CD4-positive, alpha-beta memory T cell (primary cell): Measurements from ENCODE around the gene LMF1. TPM values are rescaled to one million over a fixed set of nuclear protein-coding genes. Genes with fewer than 3 reads are reported as not detected.
"Not testable (repeated sequence)": the region's sequence is repeated elsewhere in the genome, so short reads cannot be mapped to it uniquely, and the experiment has no call there.

Experiments used
- CTCF ChIA-PET: fragments of 350-600 bp; sonication (Branson Sonifier 250); formaldehyde crosslinking; loops from one replicate; lab custom pipeline; 2021; ENCODE audit warnings: inconsistent platforms; ENCODE audit not compliant: partially characterized antibody; lab: Charles Lee
- POLR2A ChIA-PET: fragments of 350-600 bp; sonication (Branson Sonifier 250); formaldehyde crosslinking; loops from one replicate; lab custom pipeline; 2021; ENCODE audit not compliant: partially characterized antibody; lab: Charles Lee
- DNase-seq, 5 donors: peaks; one replicate each; pipeline versions ENCODE4 v3.0.0 to v3.0.0-alpha.2; 2020 to 2022; ENCODE audit warnings: mixed read lengths in 1 of 5
- H3K27ac ChIP-seq: one replicate; pipeline ENCODE4 v1.7.0; 2013; ENCODE audit warnings: low read depth, low read length
- H3K27me3 ChIP-seq: 2 replicates; pipeline ENCODE4 v1.7.0; 2013; ENCODE audit warnings: mild to moderate bottlenecking, low read length, moderate library complexity; ENCODE audit not compliant: insufficient read depth
- H3K36me3 ChIP-seq: 2 replicates; pipeline ENCODE4 v1.7.0; 2013; ENCODE audit warnings: mild to moderate bottlenecking, low read length, moderate library complexity; ENCODE audit not compliant: insufficient read depth
- H3K4me1 ChIP-seq: 2 replicates; pipeline ENCODE4 v1.7.0; 2013; ENCODE audit warnings: mild to moderate bottlenecking, low read length, moderate library complexity; ENCODE audit not compliant: insufficient read depth
- H3K4me3 ChIP-seq, 2 donors: one replicate each; pipeline ENCODE4 v1.7.0; 2013; ENCODE audit warnings: low read length in 2 of 2, mild to moderate bottlenecking in 1 of 2
- H3K9me3 ChIP-seq, 2 donors: one replicate each; pipeline ENCODE4 v1.7.0; 2013; ENCODE audit warnings: low read length in 2 of 2, control low read depth in 1 of 2; ENCODE audit not compliant: control insufficient read depth in 1 of 2
- H3K27ac Mint-ChIP-seq, 7 donors: one replicate each; pipeline ENCODE4 v1.8.0; 2020 to 2021; ENCODE audit warnings: mixed read lengths in 7 of 7, mild to moderate bottlenecking in 6 of 7, inconsistent platforms in 3 of 7, moderate library complexity in 3 of 7
- H3K27me3 Mint-ChIP-seq, 2 donors: one replicate each; pipeline ENCODE4 v1.8.0; 2020 to 2021; ENCODE audit warnings: mixed read lengths in 2 of 2
- H3K36me3 Mint-ChIP-seq, 2 donors: one replicate each; pipeline ENCODE4 v1.8.0; 2020 to 2021; ENCODE audit warnings: mixed read lengths in 2 of 2, inconsistent platforms in 1 of 2, mild to moderate bottlenecking in 1 of 2
- H3K4me1 Mint-ChIP-seq, 4 donors: one replicate each; pipeline ENCODE4 v1.8.0; 2020 to 2021; ENCODE audit warnings: mixed read lengths in 4 of 4, mild to moderate bottlenecking in 1 of 4
- H3K4me3 Mint-ChIP-seq, 8 donors: one replicate each; pipeline ENCODE4 v1.8.0; 2020 to 2021; ENCODE audit warnings: mixed read lengths in 8 of 8, mild to moderate bottlenecking in 7 of 8, moderate library complexity in 6 of 8, inconsistent platforms in 3 of 8
- H3K9me3 Mint-ChIP-seq, 8 donors: one replicate each; pipeline ENCODE4 v1.8.0; 2020 to 2021; ENCODE audit warnings: mixed read lengths in 8 of 8, mild to moderate bottlenecking in 5 of 8, inconsistent platforms in 3 of 8, moderate library complexity in 1 of 8
- intact Hi-C: fragments of 100-400 bp; cut with micrococcal nuclease; formaldehyde crosslinking; loops from one replicate; pipeline ENCODE4 v1.15.1; 2023
- polyA plus RNA-seq, 2 donors: library from polyadenylated mRNA; unstranded; fragments of 300-500 nt; fragmentation: Illumina TruSeq; gene quantifications; one replicate each; pipeline ENCODE4 v1.2.3, GENCODE V29; 2021
- total RNA-seq, 2 experiments: library from RNA; stranded (reverse); gene quantifications; one replicate each; pipeline ENCODE4 v1.2.3, GENCODE V29; 2021

The LMF1 gene
- total and polyA plus RNA-seq, 4 experiments from 2014 or later: 8.5 to 59.7 (median 32.6) TPM

DNA sequence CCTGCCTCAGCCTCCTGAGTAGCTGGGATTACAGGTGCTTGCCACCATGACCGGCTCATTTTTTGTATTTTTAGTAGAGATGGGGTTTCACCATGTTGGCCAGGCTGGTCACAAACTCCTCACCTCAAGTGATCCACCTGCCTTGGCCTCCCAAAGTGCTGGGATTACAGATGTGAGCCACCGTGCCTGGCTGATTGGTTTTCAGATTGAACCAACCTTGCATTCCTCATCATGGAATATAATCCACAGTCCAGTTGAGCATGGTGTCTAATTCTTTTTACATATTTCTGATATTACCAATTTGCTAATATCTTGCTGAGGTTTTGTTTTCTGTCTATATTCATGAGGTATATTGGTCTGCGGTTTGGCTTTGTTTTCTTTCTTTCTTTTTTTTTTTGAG lies 134.0 kb downstream of the LMF1 start:
- intact Hi-C loops, H3K27me3 Mint-ChIP-seq, H3K4me3 Mint-ChIP-seq, H3K27ac Mint-ChIP-seq, H3K27me3 ChIP-seq, H3K4me1 ChIP-seq, H3K9me3 ChIP-seq, H3K27ac ChIP-seq, H3K36me3 ChIP-seq, H3K4me1 Mint-ChIP-seq, H3K36me3 Mint-ChIP-seq, H3K4me3 ChIP-seq, CTCF ChIA-PET, POLR2A ChIA-PET, DNase-seq: not testable (repeated sequence)
- peaks cover 0 to 33% (median 16%) of the 10 kb centered on the region in 8 donors for H3K9me3 Mint-ChIP-seq

DNA sequence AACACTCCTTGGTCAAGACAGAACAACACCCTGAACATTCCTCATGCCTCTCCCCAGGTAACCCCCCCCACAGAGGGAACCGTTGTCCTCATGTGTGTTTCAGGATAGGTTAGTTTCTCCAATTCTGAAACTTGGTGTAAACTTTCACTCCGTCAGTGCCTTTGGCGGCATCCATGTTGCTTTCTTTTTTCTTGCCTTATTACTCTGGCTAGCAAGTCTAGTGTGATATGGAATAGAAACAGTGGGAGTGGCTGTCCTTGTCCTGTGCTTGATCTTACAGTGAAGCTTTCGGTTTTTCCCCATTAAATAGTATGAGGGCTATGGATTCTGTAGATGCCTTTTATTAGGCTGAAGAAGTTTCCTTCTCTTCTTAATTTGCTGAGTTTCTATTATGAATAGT lies 134.6 kb downstream of the LMF1 start:
- intact Hi-C loops: no loop called here
- peaks cover 0 to 8% of the 10 kb centered on the region in 2 donors for H3K9me3 ChIP-seq
- no peak overlapping the region for H3K27ac Mint-ChIP-seq
- no peaks in the 10 kb centered on the region for H3K4me1 ChIP-seq
- ChIA-PET CTCF (no interaction called here), POLR2A (no interaction called here)
- no peak overlapping the region for H3K4me3 ChIP-seq
- no peak overlapping the region for H3K4me3 Mint-ChIP-seq
- no peaks in the 10 kb centered on the region for H3K36me3 Mint-ChIP-seq
- no peaks in the 10 kb centered on the region for H3K27me3 Mint-ChIP-seq
- H3K9me3 Mint-ChIP-seq: peaks cover 0 to 33% (median 16%) of the 10 kb centered on the region in 8 donors
- no peaks in the 10 kb centered on the region for H3K36me3 ChIP-seq
- H3K4me1 Mint-ChIP-seq: no peaks in the 10 kb centered on the region
- no peak overlapping the region for H3K27ac ChIP-seq
- DNase-seq: no peak
- H3K27me3 ChIP-seq: no peaks in the 10 kb centered on the region

DNA sequence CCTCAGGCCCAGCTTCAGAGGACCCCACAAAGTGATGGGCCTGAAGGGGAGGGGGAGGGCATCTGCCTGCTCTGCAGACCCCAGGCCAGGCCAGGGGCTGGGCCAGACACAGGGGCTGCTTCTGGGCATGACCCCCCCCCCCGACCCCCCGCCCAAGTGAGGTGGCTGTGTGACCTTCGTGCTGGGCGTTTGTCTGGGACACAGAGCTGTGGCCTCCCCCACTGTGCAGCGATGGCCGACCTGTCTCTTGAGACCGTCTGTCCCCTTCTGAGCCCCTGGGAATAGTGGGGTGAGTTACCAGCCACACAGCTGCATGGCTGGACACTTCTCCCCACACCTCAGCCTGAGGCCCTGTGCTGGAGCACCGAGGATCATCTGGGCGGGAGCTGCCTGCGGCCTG lies 135.4 kb downstream of the LMF1 start:
- DNase-seq: no peak
- H3K4me3 Mint-ChIP-seq: no peak overlapping the region
- intact Hi-C loops: no loop called here
- H3K4me1 Mint-ChIP-seq: no peaks in the 10 kb centered on the region
- Histone ChIP-seq H3K27me3 (no peaks in the 10 kb centered on the region), H3K4me1 (no peaks in the 10 kb centered on the region), H3K9me3 (peaks cover 0 to 8% of the 10 kb centered on the region in 2 donors), H3K4me3 (no peak overlapping the region), H3K36me3 (no peaks in the 10 kb centered on the region), H3K27ac (no peak overlapping the region)
- no peak overlapping the region for H3K27ac Mint-ChIP-seq
- peaks cover 0 to 33% (median 16%) of the 10 kb centered on the region in 8 donors for H3K9me3 Mint-ChIP-seq
- POLR2A ChIA-PET: interaction anchor here (0.6 kb wide), 1 partner anchor 19 kb away, joined by 3 read pairs; no protein-coding TSS in a partner anchor
- H3K27me3 Mint-ChIP-seq: no peaks in the 10 kb centered on the region
- H3K36me3 Mint-ChIP-seq: no peaks in the 10 kb centered on the region
- CTCF ChIA-PET: no interaction called here

DNA sequence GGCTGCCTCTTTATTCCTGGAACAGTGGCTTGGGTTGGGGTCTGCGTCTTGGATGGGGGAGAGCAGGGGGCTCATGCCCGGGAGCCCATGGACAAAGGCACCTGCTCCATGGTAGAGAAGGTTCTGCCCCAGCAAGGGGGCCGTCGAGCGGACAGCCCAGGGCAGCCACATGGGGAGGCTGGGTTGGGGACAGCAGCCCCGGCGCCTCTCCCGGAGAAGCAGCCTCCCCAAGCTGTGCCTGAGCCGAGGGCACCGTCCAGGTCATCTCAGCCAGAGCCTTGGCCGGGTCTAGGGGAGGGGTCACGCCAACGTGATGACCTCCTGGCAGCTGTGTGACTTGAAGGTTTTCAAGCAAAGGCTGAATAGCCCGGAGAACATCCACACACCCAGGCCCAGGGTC lies 137.4 kb downstream of the LMF1 start:
- H3K27me3 Mint-ChIP-seq: peaks cover 4 to 6% of the 10 kb centered on the region in 2 donors
- H3K9me3 ChIP-seq: peaks cover 0 to 8% of the 10 kb centered on the region in 2 donors
- DNase-seq: no peak
- no peaks in the 10 kb centered on the region for H3K27me3 ChIP-seq
- H3K36me3 ChIP-seq: no peaks in the 10 kb centered on the region
- no peaks in the 10 kb centered on the region for H3K4me1 ChIP-seq
- no peaks in the 10 kb centered on the region for H3K36me3 Mint-ChIP-seq
- no peak overlapping the region for H3K27ac ChIP-seq
- intact Hi-C loops: no loop called here
- no peak overlapping the region for H3K4me3 Mint-ChIP-seq
- H3K4me3 ChIP-seq: no peak overlapping the region
- CTCF ChIA-PET: no interaction called here
- no peaks in the 10 kb centered on the region for H3K4me1 Mint-ChIP-seq
- H3K9me3 Mint-ChIP-seq: peaks cover 0 to 31% (median 16%) of the 10 kb centered on the region in 8 donors
- POLR2A ChIA-PET: no interaction called here
- no peak overlapping the region for H3K27ac Mint-ChIP-seq

DNA sequence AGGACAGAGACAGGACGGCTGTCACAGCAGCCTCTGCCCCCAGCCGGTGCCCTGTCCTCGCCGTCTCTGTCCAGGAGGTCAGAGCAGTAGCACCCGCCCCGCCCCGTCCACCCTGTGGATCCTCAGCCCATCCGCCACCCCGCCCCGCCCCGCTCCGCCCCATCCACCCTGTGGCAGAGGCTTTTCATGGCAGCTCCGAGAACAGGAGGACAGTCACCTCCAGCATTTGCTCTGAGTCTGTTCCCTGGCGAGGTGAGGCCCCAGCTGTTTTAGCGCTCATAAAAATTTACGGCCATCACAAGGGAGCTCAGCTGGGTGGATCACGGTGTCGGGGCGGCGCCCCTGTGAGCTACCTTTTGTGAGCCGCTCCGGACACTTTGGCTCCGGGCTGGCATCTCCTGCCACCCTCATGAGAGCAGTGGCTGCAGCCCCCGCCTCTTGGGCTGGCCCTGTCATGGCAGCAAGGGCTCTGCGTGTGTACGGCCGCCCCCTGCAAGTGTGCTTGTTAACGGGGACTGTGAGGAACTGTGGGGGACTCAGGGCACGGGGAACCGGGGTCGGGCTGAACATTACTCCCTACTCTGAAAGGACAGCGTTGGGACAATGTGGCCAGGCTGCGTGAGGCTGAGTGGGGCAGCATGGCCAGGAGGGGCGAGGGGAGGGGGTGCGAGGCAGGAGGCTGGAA lies 138.0 kb downstream of the LMF1 start:
- no peak for DNase-seq
- Mint-ChIP-seq H3K27me3 (peaks cover 4 to 6% of the 10 kb centered on the region in 2 donors), H3K9me3 (peaks cover 0 to 25% (median 13%) of the 10 kb centered on the region in 8 donors), H3K27ac (no peak overlapping the region), H3K4me1 (no peaks in the 10 kb centered on the region), H3K36me3 (no peaks in the 10 kb centered on the region), H3K4me3 (no peak overlapping the region)
- H3K4me1 ChIP-seq: no peaks in the 10 kb centered on the region
- no peak overlapping the region for H3K27ac ChIP-seq
- ChIA-PET CTCF (no interaction called here), POLR2A (no interaction called here)
- intact Hi-C loops: no loop called here
- H3K4me3 ChIP-seq: no peak overlapping the region
- H3K9me3 ChIP-seq: peaks cover 0 to 8% of the 10 kb centered on the region in 2 donors
- H3K27me3 ChIP-seq: no peaks in the 10 kb centered on the region
- no peaks in the 10 kb centered on the region for H3K36me3 ChIP-seq

DNA sequence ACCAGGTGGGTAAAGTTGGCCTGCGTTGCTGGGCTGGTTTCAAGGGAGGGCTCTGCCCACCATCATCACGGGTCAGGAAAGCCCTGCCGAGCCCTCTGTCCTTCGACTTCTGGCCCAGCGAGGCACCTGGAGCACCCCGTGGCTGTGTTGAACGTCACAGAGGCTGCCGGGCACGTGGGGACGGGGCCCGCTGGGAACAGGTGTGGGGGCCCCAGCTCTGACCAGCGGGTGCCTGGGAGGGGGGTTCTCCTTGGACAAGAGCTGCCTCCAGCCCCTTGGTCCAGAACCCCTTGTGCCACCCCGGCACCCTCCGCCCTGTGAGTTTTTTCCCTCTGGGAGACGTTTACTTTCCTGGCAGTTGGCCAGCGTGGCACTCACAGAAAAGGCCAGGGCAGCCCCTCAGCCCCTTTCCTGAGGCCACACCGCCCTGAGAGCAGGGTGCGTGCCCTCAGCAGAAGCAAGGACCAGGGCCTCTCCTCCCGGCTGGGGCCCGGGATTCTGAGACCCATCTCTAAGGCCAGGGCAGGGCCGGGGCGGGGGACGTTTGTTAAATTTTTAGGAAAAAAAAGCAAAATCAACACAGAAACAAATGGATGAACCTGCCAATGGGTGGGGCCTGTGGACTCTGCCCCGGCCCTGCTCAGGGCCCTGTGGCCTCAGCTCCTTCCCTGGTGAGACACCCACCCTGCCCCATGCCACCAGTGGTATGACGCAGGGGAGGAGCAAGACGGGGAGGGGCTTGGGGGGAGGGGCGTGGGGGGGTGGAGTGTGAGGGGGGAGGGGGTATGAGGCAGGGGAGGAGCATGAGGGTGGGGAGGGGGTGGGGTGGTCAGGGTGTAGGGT lies 139.0 kb downstream of the LMF1 start:
- H3K27me3 Mint-ChIP-seq: peaks cover 4 to 6% of the 10 kb centered on the region in 2 donors
- no peak overlapping the region for H3K4me3 Mint-ChIP-seq
- Histone ChIP-seq H3K27ac (no peak overlapping the region), H3K27me3 (no peaks in the 10 kb centered on the region), H3K36me3 (no peaks in the 10 kb centered on the region), H3K4me3 (no peak overlapping the region), H3K9me3 (peaks cover 0 to 7% of the 10 kb centered on the region in 2 donors), H3K4me1 (no peaks in the 10 kb centered on the region)
- no peak overlapping the region for H3K27ac Mint-ChIP-seq
- CTCF ChIA-PET: no interaction called here
- intact Hi-C loops: no loop called here
- no peaks in the 10 kb centered on the region for H3K4me1 Mint-ChIP-seq
- H3K9me3 Mint-ChIP-seq: peaks cover 0 to 16% (median 9%) of the 10 kb centered on the region in 8 donors
- POLR2A ChIA-PET: no interaction called here
- no peaks in the 10 kb centered on the region for H3K36me3 Mint-ChIP-seq
- DNase-seq: no peak

DNA sequence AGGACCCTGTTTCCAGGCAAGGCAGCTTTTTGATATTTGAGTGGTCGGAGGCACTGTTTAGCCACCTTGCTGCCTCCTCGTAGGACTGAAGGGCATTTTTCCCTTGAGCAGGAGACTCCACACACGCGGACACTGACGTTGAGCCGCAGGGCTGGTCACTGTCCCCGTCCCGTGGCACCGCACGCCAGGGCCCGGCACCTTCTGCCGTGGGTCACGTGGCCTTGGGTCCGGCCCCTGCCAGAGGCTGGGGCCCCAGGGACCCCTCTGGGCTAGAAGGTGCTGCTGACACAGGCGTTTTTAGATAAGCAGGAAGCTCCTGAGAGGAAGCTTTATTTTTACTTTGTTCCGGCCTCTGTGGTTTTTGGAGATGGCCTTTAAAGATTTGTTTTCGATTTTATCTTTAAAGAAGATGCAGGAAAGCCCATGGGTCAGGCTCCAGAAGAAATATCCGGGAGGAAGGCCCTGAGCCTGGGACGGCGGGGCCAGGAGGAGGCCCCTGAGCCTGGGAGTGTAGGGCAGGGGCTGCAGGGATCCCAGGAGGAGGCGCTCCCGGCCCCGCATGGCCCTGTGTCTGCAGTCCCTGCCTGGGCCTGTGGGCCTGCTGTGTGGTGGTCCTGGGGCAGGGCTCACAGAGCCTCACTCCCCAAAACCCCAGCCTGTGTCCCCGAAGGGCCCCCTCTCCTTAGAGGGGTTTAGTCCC lies 139.8 kb downstream of the LMF1 start:
- H3K27ac ChIP-seq: no peak overlapping the region
- no peaks in the 10 kb centered on the region for H3K36me3 Mint-ChIP-seq
- CTCF ChIA-PET: no interaction called here
- H3K27me3 ChIP-seq: no peaks in the 10 kb centered on the region
- H3K27ac Mint-ChIP-seq: no peak overlapping the region
- peaks cover 4 to 6% of the 10 kb centered on the region in 2 donors for H3K27me3 Mint-ChIP-seq
- no peaks in the 10 kb centered on the region for H3K36me3 ChIP-seq
- POLR2A ChIA-PET: no interaction called here
- no peak overlapping the region for H3K4me3 ChIP-seq
- peaks cover 0 to 9% (median 2%) of the 10 kb centered on the region in 8 donors for H3K9me3 Mint-ChIP-seq
- no peak for DNase-seq
- H3K4me3 Mint-ChIP-seq: no peak overlapping the region
- H3K4me1 Mint-ChIP-seq: no peaks in the 10 kb centered on the region
- intact Hi-C loops: no loop called here
- no peaks in the 10 kb centered on the region for H3K9me3 ChIP-seq
- no peaks in the 10 kb centered on the region for H3K4me1 ChIP-seq
